NCI-H2081 treated with DMSO at 0.1 percent for 48 hours (cell line): Measurements from ENCODE around the gene GPRC5B.
A peak's percentile ranks its signal among the peaks of the same experiment; 100 is the strongest.

Experiments
- DNase-seq: peaks from one replicate; lab custom pipeline; 2025; lab: John Stamatoyannopoulos, UW

The GPRC5B gene

GRCh38 chr16:19898166-19898565, 13.5 kb upstream of the GPRC5B start:
- no peak for DNase-seq

DNA sequence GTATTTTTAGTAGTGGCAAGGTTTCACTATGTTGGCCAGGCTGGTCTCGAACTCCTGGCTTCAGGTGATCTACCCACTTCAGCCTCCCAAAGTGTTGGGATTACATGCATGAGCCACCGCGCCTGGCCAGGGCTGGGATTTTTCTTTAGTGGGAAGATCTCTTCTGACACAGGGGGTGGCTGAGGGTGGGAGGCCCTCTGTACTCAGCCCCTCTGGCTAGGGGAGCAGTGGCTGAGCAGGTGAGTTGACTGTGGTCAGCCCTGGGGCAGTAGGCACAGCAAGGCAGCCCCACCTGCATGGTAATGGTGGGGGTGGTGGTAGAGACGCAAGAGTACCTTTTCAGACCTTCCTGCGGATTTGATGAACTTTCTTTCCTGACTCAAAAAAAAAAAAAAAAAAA, 12.3 kb upstream of the GPRC5B start:
- DNase-seq, result no peak

- no peak for DNase-seq
These were observed 9.9 kb upstream of the GPRC5B start for GRCh38 chr16:19894586-19894985.

DNA sequence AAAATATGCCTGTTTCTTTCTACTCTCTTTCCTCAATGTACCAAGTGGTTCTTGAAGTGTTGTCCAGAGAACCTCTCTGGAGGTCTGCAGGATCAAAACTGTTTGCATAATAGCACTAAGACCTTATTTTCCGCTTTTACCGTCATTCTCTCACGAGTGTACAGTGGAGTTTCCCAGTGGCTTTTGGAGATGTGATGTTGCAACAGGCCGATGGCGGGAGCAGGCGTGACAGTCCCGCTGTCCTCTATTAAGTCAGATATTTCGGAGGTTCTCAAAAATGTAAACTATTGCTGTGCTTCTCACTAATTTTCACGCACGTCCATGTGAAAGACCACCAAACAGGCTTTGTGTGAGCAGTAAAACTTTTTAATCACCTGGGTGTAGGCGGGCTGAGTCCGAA, 8.3 kb upstream of the GPRC5B start:
- no peak for DNase-seq

DNA sequence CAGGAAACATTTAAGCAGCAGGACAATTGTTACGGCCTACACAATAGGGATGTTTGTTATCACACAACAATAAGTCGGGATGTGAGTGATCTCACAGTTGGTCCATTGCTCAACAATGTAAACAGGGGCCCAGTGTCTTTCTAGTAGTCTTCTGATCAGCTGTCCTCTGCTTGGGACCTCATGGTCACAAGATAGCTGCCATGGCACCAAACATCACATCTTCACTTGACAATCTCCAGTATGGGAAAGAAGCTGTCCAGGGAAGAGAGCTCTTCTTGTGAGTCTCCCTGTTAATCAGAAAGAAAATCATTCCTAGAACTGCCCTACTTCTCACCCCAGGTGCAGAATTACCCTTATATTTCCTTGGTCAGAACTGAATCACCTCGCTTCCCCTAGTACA, 6.3 kb upstream of the GPRC5B start:
- DNase-seq, result no peak

GRCh38 chr16:19888834-19889233, 4.2 kb upstream of the GPRC5B start:
- DNase-seq, result no peak

DNA sequence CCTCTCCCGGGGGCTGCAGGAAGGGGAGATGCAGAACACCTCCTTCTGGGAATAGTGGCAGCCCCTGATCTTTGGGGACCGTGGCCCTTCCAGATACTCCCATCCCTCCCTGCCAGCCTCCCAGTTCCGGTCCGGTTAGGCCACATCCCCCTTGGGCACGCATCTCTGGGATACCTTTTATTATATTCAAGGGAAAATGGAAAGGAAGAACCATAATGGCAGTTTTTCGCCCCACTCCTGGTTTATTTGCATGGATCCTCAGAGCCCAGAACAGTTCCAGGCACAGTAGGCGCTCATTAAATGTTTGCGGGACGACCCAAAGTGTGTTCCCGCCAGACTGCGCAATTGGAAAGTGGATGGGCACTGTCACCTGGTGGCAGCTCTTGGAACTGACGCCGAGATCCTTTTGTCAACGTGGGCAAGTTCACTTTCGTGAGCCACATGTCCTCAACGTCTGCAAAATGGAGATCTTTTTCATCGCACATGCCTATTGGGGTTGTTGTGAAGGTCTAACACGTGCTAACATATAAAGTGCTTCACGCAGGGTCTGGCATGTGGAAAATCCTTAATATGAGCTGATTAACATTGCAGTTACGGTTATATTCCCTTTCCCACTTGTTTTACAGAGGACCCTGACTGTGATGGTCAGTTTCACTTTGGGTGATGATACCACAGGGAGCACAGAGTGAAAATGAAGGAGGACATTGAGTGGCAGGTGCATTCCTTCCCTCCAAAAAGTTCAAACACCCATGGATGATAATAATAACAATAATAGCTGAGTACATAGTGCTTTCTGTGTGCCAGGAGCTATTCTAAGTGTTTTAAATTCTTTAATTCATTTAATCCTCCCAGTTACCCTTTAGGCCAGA, 1.7 kb upstream of the GPRC5B start:
- DNase-seq, result peak; percentile 61

- no peak for DNase-seq
These were observed 914 bp upstream of the GPRC5B start for GRCh38 chr16:19885451-19886072.

- DNase-seq, result no peak
These were observed 622 bp downstream of the GPRC5B start for GRCh38 chr16:19883966-19884485.

DNA sequence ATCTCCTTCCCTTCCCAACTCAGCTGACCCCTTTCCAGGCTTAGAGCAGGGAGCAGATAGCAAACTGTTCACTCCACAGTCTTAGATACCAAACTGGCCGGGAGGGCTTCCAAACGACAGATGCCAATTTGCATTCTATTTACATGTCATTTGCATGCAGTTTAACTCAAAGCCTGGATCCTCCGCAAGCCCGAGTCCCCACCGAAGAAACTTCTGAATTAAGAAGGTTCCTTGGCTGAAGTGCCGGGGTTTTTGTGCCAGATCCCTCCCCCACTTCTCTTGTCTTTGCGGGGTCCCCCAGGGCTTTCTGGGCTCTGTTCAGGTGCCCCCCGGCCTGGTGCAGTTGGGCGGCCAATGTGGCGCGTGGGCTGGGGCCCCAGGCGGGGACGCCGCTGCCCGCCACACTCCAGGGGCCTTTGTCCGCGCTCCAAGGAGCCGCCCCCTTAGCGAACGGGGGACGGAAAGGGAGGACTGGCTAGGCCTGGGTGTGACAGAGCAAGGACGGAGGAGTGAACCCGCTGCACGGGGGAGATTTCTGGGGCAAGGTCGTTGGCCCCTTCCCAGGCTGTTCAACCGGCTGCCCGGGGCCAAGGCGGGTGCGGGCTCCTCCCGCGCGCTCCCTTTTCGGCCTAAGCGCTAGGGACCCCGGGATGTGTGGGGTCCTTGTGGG, 1.2 kb downstream of the GPRC5B start:
- DNase-seq, result no peak

DNA sequence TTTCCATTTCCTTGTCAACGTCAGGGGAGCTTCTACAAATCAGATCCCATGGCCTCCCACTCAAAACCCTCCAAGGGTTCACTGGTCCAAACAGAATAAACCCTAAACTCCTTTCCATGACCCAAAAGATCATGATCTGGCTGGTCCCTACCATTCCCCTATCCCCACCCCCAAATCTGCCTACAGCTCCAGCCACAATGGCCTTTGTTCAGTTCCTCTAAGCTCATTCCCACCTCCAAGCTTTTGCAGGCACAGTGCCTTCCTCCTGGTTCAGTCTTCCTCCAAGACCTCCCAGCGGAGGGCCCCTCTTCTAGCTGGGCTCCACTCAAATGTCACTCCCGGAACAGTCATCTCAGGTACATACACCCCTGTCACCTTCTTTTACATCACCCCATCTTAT, 2.0 kb downstream of the GPRC5B start:
- no peak for DNase-seq

- no peak for DNase-seq
These were observed 2.5 kb downstream of the GPRC5B start for GRCh38 chr16:19882186-19882585.

DNA sequence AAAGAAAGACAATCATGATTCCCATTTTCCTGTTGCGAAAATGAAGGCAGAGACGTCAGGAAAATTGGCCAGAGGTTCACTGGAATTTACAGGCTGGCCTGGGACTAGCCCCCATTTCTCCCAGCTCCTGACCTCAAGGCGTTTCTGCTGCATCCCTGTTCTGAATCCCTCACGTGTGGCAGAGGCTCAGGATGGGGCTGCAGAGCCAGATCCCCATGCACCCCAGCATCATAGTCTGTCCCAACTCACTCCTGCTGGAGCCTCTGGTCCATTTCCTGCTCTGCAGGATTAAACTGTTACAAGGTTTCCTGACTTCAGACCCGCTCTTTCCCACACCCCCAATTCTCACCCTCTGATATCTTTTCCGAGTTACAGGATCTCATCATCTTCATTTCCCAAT, 2.9 kb downstream of the GPRC5B start:
- no peak for DNase-seq

DNA sequence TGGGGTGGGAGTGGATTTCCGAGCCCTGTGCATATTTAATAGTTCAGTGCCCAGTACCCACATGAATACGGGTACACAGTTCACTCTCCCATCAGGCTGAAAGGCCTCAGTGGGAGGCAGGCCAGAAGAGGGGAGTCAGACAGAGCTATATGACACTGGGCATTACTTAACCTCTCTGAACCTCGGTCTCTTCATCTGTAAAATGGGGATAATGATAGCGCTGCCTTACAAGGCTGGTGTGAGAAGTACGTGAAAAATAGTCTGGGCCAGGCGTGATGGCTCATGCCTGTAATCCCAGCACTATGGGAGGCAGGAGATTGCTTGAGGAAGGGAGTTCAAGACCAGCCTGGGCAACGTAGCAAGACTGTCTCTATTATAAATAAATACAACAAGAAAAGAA, 3.6 kb downstream of the GPRC5B start:
- no peak for DNase-seq

DNA sequence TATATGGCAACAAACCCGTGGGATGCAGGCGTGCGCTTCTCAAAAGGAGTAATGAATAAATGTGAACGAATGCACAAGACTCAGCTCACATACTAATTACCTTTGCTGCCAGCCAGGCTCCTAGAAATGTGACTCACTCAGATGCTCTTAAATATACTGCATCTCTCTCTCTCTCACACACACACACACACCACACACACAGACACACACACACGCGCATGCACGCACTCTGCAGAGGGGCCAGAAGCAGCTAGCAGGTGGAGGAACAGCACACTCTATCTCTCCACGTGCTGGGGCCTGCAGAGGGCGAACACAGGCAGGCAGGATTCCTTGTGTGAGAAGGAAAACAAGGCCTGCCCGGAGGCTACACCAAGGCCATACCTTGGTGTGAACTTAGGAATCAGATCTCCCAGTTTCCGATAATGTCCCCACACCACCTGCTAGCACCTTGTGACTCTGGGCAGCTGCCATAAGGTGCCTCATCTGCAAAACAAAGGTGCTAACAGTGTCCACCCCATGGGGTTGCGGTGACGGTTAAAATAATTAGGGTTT, 5.3 kb downstream of the GPRC5B start:
- peak; percentile 93 for DNase-seq

GRCh38 chr16:19878757-19879156, 5.9 kb downstream of the GPRC5B start:
- DNase-seq, result no peak

DNA sequence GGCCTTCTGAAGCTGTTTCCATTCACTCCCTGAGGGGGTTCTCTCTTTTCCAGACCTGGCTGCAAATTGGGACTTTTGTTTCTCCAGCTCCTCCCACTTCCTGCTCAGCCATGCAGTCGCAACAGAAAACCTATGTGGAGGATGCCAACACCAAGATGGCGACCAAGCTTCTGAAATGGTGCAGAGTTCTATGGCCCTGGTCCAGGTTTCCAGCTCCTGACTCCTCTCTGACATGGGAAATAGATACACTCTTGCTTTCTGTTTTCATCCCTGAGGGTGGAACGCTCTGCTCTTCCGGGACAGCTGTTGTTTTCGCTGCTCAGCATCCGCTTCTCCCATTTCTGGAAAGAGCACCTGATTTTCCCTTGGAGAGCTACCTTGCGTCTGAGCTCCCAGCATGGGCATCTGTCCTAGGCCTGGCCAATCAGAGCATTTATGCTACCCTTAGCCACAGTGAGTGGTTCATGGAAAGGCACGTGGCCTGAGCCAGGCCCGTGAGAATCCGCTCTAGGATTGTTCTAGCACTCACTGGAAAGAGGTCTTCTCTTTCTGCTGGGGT, 8.1 kb downstream of the GPRC5B start:
- DNase-seq, result no peak

GRCh38 chr16:19875900-19876299, 8.7 kb downstream of the GPRC5B start:
- no peak for DNase-seq

DNA sequence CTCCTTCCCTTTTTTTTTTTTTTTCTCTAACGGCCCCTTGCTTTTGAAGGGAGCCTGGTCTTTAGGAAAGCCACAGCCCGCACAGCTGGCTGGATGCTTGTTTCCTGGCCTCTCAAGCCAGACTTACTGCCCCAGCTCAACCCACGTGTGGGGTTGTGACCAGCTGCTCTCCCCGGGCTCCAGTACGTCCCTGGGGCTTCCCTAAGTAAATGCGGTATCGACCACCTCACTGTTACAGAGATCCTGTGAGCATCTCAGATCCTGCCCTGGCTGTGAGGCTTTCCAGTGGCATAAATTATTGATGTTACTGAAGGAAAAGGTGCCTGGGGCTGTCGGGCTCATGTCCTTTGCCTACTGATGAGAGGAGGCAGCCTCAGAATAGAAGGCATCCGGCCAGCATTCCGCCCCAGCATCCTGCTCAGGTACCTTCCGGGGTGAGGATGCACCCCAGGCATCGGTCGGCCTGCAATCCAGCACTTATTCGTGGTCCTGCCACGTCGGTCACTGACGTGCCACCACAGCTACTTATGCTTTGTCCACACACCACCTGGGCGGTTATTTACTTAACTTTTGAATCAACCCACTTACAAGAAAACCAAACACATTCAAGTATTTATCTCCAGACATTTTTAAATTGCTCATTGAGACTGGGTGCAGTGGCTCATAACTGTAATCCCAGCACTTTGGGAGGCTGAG, 9.6 kb downstream of the GPRC5B start:
- DNase-seq, result no peak

GRCh38 chr16:19874026-19874425, 10.6 kb downstream of the GPRC5B start:
- DNase-seq, result no peak

DNA sequence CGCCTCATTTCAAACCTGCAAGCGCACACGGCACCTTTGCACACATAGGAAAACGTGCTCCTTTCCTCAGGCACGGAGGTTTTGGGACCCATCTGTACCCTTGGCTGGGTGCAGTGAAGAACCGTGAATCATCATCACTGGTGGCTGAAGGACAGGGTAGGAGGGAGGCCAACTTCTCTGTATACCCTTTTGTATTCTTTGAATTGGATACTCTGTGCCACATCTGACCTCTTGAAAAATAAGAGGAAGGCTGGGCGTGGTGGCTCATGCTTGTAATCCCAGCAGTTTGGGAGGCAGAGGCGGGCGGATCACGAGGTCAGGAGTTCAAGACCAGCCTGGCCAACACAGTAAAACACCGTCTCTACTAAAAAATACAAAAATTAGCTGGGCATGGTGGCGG, 11.7 kb downstream of the GPRC5B start:
- DNase-seq, result no peak
